GM21390 (cell line): ENCODE measurements around the gene TMEM132A.
"Not testable (repeated sequence)": the region's sequence is repeated elsewhere in the genome, so short reads cannot be mapped to it uniquely, and the experiment has no call there.

Source experiments
- ATAC-seq: cut with Tn5 transposase; IDR thresholded peaks from one replicate; pipeline ENCODE4 v1.9.1; 2021; ENCODE audit not compliant: unreplicated experiment

Gene TMEM132A

DNA sequence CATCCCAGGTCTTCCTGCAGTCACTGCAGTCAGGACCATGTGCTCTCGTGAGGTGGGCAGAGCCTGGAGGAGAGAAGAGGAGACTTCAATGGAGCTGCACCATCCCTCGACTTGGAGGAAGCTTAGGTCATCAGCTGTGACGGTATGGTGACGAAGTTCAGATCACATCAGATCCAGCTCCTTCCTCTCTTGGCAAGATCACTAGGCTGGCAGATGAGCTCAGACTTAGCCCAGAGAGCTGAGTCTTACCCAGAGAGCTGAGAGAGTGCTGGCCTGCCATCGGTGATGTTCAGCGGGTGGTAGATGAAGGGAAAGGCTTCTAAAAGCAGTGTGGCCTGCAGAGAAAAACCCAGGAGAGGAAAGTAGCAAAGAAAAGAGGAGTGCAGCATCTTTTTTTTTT lies 29.5 kb downstream of the TMEM132A start:
- no peak for ATAC-seq

- ATAC-seq: no peak
Observed at GRCh38 chr11:60954421-60954820, 30.2 kb downstream of the TMEM132A start.

GRCh38 chr11:60955571-60955970 lies 31.3 kb downstream of the TMEM132A start:
- no peak for ATAC-seq

- no peak for ATAC-seq
Observed at GRCh38 chr11:60957188-60957587, 32.9 kb downstream of the TMEM132A start.

DNA sequence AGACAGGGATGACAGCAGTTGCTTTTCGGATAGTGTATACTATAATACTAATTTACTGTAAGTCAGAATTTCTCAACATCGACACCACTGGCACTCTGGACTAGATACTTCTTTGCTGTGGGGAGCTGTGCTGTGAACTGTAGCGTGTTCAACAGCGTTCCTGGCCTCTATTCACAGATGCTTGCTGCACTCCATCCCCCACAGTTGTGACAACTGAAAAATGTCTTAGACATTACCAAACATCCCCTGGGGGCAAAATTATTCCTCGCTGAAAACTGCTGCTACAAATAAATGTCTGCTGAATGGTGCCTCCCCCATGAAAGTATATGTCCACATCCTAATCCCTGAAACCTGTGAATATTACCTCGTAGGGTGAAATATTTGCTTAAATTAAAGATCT lies 35.2 kb downstream of the TMEM132A start:
- ATAC-seq: no peak

DNA sequence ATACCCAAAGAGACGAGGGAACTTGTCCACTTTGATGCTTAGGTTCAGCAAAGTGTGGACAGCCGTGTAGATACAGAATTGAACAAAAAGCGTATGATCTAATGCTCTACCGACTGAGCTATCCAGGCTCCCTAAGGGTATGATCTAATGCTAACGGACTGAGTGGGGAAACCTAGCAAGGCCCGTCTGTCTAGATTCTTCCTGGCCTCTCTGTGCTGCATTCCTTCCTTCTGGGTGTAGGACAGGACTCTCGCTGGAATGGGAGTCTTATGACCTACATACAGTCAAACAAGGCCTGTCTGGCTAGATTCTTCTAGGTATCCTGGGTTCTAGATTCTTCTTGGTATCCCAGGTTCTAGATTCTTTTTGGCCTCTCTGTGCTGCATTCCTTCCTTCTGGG lies 36.1 kb downstream of the TMEM132A start:
- no peak for ATAC-seq

DNA sequence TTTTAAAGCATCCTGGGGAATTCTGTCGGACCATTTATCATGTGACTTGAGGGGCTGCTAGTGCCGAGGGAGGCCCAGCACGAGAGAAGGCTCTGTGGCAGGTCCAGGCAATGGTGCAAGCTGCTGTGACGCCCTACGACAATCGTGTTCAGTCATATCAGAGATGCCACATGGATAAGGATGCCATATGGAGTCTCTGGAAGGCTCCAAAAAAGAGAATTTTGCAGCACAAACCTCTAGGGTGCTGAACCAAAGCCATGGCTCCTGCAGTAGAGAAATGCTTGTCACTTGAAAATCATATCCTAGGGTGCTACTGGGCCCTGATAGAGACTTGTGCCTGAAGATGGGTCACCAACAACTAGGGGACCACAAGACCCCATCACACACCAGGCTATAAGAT lies 40.5 kb downstream of the TMEM132A start:
- no peak for ATAC-seq

- ATAC-seq: no peak
Observed at GRCh38 chr11:60966890-60967289, 42.6 kb downstream of the TMEM132A start.

DNA sequence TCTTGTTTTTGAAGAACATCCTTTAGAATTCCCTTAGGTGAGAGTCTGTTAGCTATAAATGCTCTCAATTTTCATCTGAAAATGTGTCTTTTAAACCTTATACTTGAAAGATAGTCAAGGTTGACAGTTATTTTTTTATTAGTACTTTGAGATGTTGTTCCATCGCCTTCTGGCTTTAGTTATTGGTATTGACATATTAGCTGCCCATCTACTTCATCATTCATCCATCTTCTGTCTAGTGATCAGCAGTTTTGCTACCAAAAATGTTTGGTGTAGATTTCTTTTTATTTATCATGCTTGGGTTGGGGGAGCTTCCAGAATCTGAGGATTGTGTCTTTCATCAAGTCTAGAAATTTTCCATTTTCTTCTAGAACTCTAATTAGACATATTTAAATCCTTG lies 44.0 kb downstream of the TMEM132A start:
- no peak for ATAC-seq

- no peak for ATAC-seq
Observed at GRCh38 chr11:60970369-60970774, 46.1 kb downstream of the TMEM132A start.

- no peak for ATAC-seq
Observed at GRCh38 chr11:60970890-60971289, 46.6 kb downstream of the TMEM132A start.

GRCh38 chr11:60971520-60971919 lies 47.3 kb downstream of the TMEM132A start, which contains the start of gene CD6:
TSS of gene CD6 (plus strand) at chr11:60971680. CDS start at chr11:60971866, 186 bp downstream.
- ATAC-seq: no peak

- no peak for ATAC-seq
Observed at GRCh38 chr11:60972182-60973030, 48.1 kb downstream of the TMEM132A start.

GRCh38 chr11:60973699-60974098 lies 49.4 kb downstream of the TMEM132A start:
- no peak for ATAC-seq

DNA sequence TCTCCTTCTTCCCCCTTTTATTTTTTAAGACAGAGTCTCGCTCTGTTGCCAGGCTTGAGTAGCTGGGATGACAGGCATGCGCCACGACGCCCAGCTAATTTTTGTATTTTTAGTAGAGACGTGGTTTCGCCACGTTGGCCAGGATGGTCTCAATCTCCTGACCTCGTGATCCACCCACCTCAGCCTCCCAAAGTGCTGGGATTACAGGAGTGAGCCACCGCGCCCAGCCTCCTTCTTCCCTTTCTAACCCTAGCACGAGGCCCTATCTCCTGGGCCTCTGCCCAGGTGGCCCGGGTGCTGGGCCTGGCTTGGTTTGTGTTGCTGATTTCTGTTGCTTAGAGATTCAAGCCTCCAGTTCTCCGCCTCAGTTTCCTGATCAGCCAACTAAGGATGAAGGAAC lies 50.1 kb downstream of the TMEM132A start:
- not testable (repeated sequence) for ATAC-seq

GRCh38 chr11:60974726-60975125 lies 50.5 kb downstream of the TMEM132A start:
- ATAC-seq: no peak

GRCh38 chr11:60977224-60977623 lies 53.0 kb downstream of the TMEM132A start:
- ATAC-seq: no peak

DNA sequence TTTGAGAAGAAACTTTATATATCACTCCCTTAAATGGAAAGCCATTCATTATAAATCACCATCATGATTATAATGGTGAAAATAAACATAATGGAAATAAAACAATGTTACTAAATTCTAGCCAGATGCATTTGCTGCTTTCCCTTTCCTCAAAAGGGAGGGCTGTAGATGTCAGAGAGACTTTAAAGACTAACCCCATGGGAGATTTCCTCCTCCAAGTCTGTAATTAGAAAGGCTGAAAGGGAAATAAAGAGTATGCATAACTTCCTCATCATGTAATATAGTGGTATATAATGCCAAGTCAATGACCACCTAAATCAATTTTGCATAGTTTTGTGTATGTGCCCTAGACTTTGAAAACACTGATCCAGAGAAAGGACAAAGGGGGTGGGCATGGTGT lies 53.6 kb downstream of the TMEM132A start:
- ATAC-seq: no peak

GRCh38 chr11:60978546-60979380 lies 54.5 kb downstream of the TMEM132A start:
- ATAC-seq: no peak

DNA sequence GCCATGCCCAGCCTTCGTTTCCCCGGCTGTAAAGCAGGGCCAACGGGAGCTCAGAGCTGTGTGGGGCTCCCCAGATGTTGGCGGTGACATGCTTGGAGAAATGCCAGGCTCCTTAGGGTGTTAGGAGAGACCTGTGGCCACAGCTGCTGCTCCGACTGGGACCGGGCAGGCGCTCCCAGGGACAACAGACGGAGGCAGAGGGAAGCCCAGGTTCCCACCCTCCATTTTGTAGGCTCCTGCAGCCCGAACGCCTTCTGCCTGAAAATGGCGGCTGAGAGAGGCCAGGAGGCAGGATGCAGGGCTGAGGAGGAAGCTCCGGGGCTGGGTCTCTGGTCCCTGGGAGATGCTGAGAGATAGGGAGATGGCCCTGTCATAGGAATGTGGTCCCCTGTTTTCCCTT lies 57.3 kb downstream of the TMEM132A start:
- ATAC-seq: no peak

GRCh38 chr11:60982184-60982583 lies 57.9 kb downstream of the TMEM132A start:
- ATAC-seq: no peak

DNA sequence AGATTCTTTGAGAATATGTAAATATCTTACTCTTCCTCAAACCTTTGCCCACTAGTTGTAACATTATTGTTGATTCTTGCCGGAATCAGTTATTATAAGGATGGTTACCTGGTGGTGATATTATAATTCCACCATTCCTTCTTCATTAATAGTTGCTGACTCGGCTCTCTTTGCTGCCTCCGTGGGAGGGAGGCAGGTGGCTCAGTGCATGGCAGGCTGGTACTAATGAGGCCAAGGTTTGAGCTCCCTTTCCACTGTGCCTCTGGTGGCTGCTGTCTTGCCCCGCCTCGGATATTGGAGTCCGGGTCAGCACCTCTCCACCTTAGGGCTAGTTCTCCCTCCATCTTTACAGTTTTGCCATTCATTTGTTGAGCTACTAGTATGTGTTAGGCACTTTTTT lies 59.9 kb downstream of the TMEM132A start:
- ATAC-seq: no peak
